HepG2 (cell line): ENCODE measurements around the gene ZKSCAN4. TPM values are rescaled to one million over a fixed set of nuclear protein-coding genes. Genes with fewer than 3 reads are reported as not detected.

Experiments used
- ATF7-NPFF ChIP-seq: sonication (generic); formaldehyde crosslinking; IDR thresholded peaks from 2 replicates; pipeline ENCODE4 v1.8.1; 2023; ENCODE audit warnings: mild to moderate bottlenecking, low read depth, missing genetic modification reagents, moderate library complexity
- ELF1 ChIP-seq: sonication (generic); formaldehyde crosslinking; IDR thresholded peaks from 2 replicates; pipeline ENCODE4 v1.4.0; 2020; ENCODE audit warnings: missing genetic modification reagents
- LBX2 ChIP-seq: sonication (generic); formaldehyde crosslinking; IDR thresholded peaks from 2 replicates; pipeline ENCODE4 v1.5.0; 2020; ENCODE audit warnings: missing genetic modification reagents, mild to moderate bottlenecking, borderline replicate concordance
- NCOR1 ChIP-seq: fragments of 200-600 bp; sonication (generic); IDR thresholded peaks from 2 replicates; pipeline ENCODE4 v1.7.0; 2017; ENCODE audit warnings: antibody characterized with exemption, low read length, borderline replicate concordance
- PAWR ChIP-seq: sonication (generic); formaldehyde crosslinking; IDR thresholded peaks from 2 replicates; pipeline ENCODE4 v1.4.0; 2020; ENCODE audit warnings: missing genetic modification reagents, mild to moderate bottlenecking, borderline replicate concordance
- THAP11 ChIP-seq: IDR thresholded peaks from 2 replicates; pipeline ENCODE4 v1.6.1; 2016; ENCODE audit warnings: missing biosample characterization, missing genetic modification reagents
- ZNF205 ChIP-seq: IDR thresholded peaks from 2 replicates; pipeline ENCODE4 v1.6.1; 2018; ENCODE audit warnings: missing biosample characterization, missing genetic modification reagents
- ZNF430 ChIP-seq: sonication (generic); formaldehyde crosslinking; IDR thresholded peaks from 2 replicates; pipeline ENCODE4 v1.9.0; 2021; ENCODE audit warnings: mild to moderate bottlenecking, missing genetic modification reagents
- ZNF577 ChIP-seq: sonication (generic); formaldehyde crosslinking; IDR thresholded peaks from 2 replicates; pipeline ENCODE4 v1.4.0; 2020; ENCODE audit warnings: mild to moderate bottlenecking, low read depth, missing genetic modification reagents, borderline replicate concordance
- ZNF605 ChIP-seq: sonication (generic); formaldehyde crosslinking; IDR thresholded peaks from 2 replicates; pipeline ENCODE4 v1.8.0; 2022; ENCODE audit warnings: mild to moderate bottlenecking, missing genetic modification reagents
- ZNF768 ChIP-seq: sonication (generic); formaldehyde crosslinking; IDR thresholded peaks from 2 replicates; pipeline ENCODE4 v1.4.0; 2020; ENCODE audit warnings: missing genetic modification reagents
- polyA plus RNA-seq, 8 experiments: library from polyadenylated mRNA; depleted of rRNA in 3 of 8; stranded (reverse) in 7 of 8; unstranded in 1 of 8; fragments of >200 nt; fragmentation: Illumina TruSeq in 4 of 8; extraction: Trizol in 4 of 8; gene quantifications; 2 replicates each; pipeline versions ENCODE4 v1.2.1 to v1.2.3, GENCODE V29; 2011 to 2016; ENCODE audit warnings: low read depth in 4 of 8, missing spikeins in 1 of 8, mixed read lengths in 1 of 8; ENCODE audit not compliant: insufficient read depth in 1 of 8
- total RNA-seq, 5 experiments: library from RNA; depleted of rRNA; stranded (reverse); fragments of >200 nt; fragmentation: Illumina TruSeq; extraction: Trizol; gene quantifications; 2 replicates each; pipeline ENCODE4 v1.2.3, GENCODE V29; 2016; ENCODE audit warnings: low read depth in 1 of 5
- TF ChIP-seq, protein P1 (sequence below): sonication (generic); formaldehyde crosslinking; IDR thresholded peaks from one replicate; pipeline ENCODE4 v1.5.1; 2020; ENCODE audit warnings: mild to moderate bottlenecking, missing genetic modification reagents; ENCODE audit errors: not compliant biosample characterization
- TF ChIP-seq, protein P2 (sequence below): sonication (generic); formaldehyde crosslinking; IDR thresholded peaks from 2 replicates; pipeline ENCODE4 v1.4.0; 2020; ENCODE audit warnings: missing genetic modification reagents
- TF ChIP-seq, protein P3 (sequence below): IDR thresholded peaks from 2 replicates; pipeline ENCODE4 v1.6.1; 2016; ENCODE audit warnings: mild to moderate bottlenecking
- TF ChIP-seq, protein P4 (sequence below): sonication (generic); IDR thresholded peaks from 2 replicates; pipeline ENCODE4 v1.6.1; 2016; ENCODE audit warnings: low read depth, borderline replicate concordance

The ZKSCAN4 gene
- total and polyA plus RNA-seq, 2 of the 13 experiments (the other 11 are each of a cell fraction or from before 2014, with no cell fraction given), result 2.9 to 7.8 TPM

- no peak; the same call in 1 of the 2 replicates for TF ChIP-seq ATF7-NPFF
- TF ChIP-seq ELF1 (CRISPR knock-in tag), result peak; percentile 48; the same call in 1 of the 2 replicates
- peak; percentile 79; the same call in 1 of the 2 replicates for TF ChIP-seq ZNF430 (CRISPR knock-in tag)
- TF ChIP-seq, protein P1, sequence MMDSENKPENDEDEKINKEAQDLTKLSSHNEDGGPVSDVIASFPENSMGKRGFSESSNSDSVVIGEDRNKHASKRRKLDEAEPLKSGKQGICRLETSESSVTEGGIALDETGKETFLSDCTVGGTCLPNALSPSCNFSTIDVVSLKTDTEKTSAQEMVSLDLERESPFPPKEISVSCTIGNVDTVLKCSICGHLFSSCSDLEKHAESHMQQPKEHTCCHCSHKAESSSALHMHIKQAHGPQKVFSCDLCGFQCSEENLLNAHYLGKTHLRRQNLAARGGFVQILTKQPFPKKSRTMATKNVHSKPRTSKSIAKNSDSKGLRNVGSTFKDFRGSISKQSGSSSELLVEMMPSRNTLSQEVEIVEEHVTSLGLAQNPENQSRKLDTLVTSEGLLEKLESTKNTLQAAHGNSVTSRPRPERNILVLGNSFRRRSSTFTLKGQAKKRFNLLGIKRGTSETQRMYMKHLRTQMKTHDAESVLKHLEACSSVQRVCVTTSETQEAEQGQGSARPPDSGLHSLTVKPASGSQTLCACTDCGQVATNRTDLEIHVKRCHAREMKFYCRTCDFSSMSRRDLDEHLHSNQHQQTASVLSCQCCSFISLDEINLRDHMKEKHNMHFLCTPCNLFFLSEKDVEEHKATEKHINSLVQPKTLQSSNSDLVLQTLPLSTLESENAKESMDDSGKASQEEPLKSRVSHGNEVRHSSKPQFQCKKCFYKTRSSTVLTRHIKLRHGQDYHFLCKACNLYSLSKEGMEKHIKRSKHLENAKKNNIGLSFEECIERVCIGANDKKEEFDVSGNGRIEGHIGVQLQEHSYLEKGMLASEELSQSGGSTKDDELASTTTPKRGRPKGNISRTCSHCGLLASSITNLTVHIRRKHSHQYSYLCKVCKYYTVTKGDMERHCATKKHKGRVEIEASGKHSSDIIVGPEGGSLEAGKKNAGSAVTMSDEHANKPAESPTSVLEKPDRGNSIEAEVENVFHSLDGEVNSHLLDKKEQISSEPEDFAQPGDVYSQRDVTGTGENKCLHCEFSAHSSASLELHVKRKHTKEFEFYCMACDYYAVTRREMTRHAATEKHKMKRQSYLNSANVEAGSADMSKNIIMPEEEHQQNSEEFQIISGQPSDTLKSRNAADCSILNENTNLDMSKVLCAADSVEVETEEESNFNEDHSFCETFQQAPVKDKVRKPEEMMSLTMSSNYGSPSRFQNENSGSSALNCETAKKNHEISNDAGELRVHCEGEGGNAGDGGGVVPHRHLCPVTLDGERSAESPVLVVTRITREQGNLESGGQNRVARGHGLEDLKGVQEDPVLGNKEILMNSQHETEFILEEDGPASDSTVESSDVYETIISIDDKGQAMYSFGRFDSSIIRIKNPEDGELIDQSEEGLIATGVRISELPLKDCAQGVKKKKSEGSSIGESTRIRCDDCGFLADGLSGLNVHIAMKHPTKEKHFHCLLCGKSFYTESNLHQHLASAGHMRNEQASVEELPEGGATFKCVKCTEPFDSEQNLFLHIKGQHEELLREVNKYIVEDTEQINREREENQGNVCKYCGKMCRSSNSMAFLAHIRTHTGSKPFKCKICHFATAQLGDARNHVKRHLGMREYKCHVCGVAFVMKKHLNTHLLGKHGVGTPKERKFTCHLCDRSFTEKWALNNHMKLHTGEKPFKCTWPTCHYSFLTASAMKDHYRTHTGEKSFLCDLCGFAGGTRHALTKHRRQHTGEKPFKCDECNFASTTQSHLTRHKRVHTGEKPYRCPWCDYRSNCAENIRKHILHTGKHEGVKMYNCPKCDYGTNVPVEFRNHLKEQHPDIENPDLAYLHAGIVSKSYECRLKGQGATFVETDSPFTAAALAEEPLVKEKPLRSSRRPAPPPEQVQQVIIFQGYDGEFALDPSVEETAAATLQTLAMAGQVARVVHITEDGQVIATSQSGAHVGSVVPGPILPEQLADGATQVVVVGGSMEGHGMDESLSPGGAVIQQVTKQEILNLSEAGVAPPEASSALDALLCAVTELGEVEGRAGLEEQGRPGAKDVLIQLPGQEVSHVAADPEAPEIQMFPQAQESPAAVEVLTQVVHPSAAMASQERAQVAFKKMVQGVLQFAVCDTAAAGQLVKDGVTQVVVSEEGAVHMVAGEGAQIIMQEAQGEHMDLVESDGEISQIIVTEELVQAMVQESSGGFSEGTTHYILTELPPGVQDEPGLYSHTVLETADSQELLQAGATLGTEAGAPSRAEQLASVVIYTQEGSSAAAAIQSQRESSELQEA (CRISPR knock-in tag), result peak; percentile 79
- TF ChIP-seq LBX2 (CRISPR knock-in tag), result no peak
- TF ChIP-seq, protein P2, sequence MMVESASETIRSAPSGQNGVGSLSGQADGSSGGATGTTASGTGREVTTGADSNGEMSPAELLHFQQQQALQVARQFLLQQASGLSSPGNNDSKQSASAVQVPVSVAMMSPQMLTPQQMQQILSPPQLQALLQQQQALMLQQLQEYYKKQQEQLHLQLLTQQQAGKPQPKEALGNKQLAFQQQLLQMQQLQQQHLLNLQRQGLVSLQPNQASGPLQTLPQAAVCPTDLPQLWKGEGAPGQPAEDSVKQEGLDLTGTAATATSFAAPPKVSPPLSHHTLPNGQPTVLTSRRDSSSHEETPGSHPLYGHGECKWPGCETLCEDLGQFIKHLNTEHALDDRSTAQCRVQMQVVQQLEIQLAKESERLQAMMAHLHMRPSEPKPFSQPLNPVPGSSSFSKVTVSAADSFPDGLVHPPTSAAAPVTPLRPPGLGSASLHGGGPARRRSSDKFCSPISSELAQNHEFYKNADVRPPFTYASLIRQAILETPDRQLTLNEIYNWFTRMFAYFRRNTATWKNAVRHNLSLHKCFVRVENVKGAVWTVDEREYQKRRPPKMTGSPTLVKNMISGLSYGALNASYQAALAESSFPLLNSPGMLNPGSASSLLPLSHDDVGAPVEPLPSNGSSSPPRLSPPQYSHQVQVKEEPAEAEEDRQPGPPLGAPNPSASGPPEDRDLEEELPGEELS, result 0 out of 2 replicates have a peak, but pooled peaks have one; percentile 41
- TF ChIP-seq THAP11, result peak; percentile 81
- TF ChIP-seq NCOR1, result no peak; the same call in 1 of the 2 replicates
- peak; percentile 40; the same call in 1 of the 2 replicates for TF ChIP-seq ZNF205 (CRISPR knock-in tag)
- TF ChIP-seq, protein P3, sequence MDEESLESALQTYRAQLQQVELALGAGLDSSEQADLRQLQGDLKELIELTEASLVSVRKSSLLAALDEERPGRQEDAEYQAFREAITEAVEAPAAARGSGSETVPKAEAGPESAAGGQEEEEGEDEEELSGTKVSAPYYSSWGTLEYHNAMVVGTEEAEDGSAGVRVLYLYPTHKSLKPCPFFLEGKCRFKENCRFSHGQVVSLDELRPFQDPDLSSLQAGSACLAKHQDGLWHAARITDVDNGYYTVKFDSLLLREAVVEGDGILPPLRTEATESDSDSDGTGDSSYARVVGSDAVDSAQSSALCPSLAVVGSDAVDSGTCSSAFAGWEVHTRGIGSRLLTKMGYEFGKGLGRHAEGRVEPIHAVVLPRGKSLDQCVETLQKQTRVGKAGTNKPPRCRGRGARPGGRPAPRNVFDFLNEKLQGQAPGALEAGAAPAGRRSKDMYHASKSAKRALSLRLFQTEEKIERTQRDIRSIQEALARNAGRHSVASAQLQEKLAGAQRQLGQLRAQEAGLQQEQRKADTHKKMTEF (CRISPR knock-in tag), result peak; percentile 88
- no peak for TF ChIP-seq ZNF577 (CRISPR knock-in tag)
- TF ChIP-seq, protein P4, sequence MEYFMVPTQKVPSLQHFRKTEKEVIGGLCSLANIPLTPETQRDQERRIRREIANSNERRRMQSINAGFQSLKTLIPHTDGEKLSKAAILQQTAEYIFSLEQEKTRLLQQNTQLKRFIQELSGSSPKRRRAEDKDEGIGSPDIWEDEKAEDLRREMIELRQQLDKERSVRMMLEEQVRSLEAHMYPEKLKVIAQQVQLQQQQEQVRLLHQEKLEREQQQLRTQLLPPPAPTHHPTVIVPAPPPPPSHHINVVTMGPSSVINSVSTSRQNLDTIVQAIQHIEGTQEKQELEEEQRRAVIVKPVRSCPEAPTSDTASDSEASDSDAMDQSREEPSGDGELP, result peak; percentile 72; the same call in 1 of the 2 replicates
- no peak for TF ChIP-seq PAWR (CRISPR knock-in tag)
- peak; percentile 75; the same call in 1 of the 2 replicates for TF ChIP-seq ZNF768 (CRISPR knock-in tag)
- TF ChIP-seq ZNF605 (CRISPR knock-in tag), result peak; percentile 96
Measured at GRCh38 chr6:28281288-28282064, 29.4 kb upstream of the ZKSCAN4 start, which contains the start of gene PGBD1 (continued).
